HepG2 (cell line): Measurements from ENCODE around the gene SLC15A3. TPM values are rescaled to one million over a fixed set of nuclear protein-coding genes. Genes with fewer than 3 reads are reported as not detected.

Experiments used
- ATAC-seq: fragments of 200-7000 bp; cut with Tn5 transposase; 3 replicates; pipeline ENCODE4 v1.9.1; 2020; ENCODE audit warnings: mild to moderate bottlenecking, moderate library complexity
- BruUV-seq: library from RNA; stranded (reverse); fragments of 400-500 nt; replicated peaks from 2 replicates; lab custom pipeline; 2021; lab: Mats Ljungman, UMichigan
- CTCF ChIA-PET: fragments of 300-600 bp; formaldehyde crosslinking; extraction: SDS; loops from one replicate; lab custom pipeline; 2021; ENCODE audit warnings: low total read pairs, inconsistent platforms, low intra/inter-chr PET ratio; lab: Yijun Ruan, JAX
- POLR2A ChIA-PET: fragments of 350-600 bp; sonication (Branson Sonifier 250); formaldehyde crosslinking; loops from one replicate; lab custom pipeline; 2020; ENCODE audit warnings: antibody characterized with exemption, inconsistent platforms; lab: Yijun Ruan, JAX
- DNase-seq: peaks from one replicate; pipeline ENCODE4 v3.0.0-alpha.2; 2015; ENCODE audit warnings: low spot score
- FAIRE-seq: peaks from 3 replicates; lab custom pipeline; 2011; peaks lifted over from hg19 to GRCh38; lab: Jason Lieb, UNC
- H2AFZ ChIP-seq: one replicate; pipeline ENCODE4 v1.6.1; 2011; ENCODE audit warnings: low read length, inconsistent platforms
- H3K27ac ChIP-seq: fragments of 300-600 bp; 3 replicates; pipeline ENCODE4 v1.8.0; 2011; ENCODE audit warnings: mixed run types, mild to moderate bottlenecking, mixed read lengths, low read length, inconsistent platforms; ENCODE audit not compliant: insufficient read depth; ENCODE audit errors: extremely low read length
- H3K27me3 ChIP-seq, 2 experiments: fragments of 200-600 bp in 1 of 2; 2 replicates in 1 of 2; 3 replicates in 1 of 2; pipeline versions ENCODE4 v1.6.0 to v1.8.0; 2011; ENCODE audit warnings: low read length in 2 of 2, mild to moderate bottlenecking in 2 of 2, moderate library complexity in 2 of 2, inconsistent platforms in 1 of 2; ENCODE audit not compliant: insufficient read depth in 2 of 2, control insufficient read depth in 1 of 2
- H3K36me3 ChIP-seq, 2 experiments: fragments of 200-600 bp in 1 of 2; replicated peaks in 1 of 2; 2 replicates in 1 of 2; 3 replicates in 1 of 2; pipeline versions ENCODE4 v1.5.1 to v1.8.0; 2011; ENCODE audit warnings: low read length in 2 of 2, inconsistent platforms in 1 of 2; ENCODE audit not compliant: insufficient read depth in 2 of 2, control insufficient read depth in 1 of 2
- H3K4me1 ChIP-seq: 2 replicates; pipeline ENCODE4 v1.5.1; 2012; ENCODE audit warnings: low read length, inconsistent platforms; ENCODE audit not compliant: insufficient read depth
- H3K4me2 ChIP-seq: 2 replicates; pipeline ENCODE4 v1.6.0; 2011; ENCODE audit warnings: low read depth, low read length, inconsistent platforms
- H3K4me3 ChIP-seq, 3 experiments: fragments of 200-600 bp in 1 of 3; sonication (generic), shearing (Covaris generic) in 1 of 3; replicated peaks in 1 of 3; 2 replicates each; pipeline ENCODE4 v1.5.1; 2011 to 2016; ENCODE audit warnings: low read length in 3 of 3, inconsistent platforms in 2 of 3, low read depth in 2 of 3, mild to moderate bottlenecking in 2 of 3, control low read depth in 1 of 3, mixed read lengths in 1 of 3; ENCODE audit not compliant: insufficient read depth in 1 of 3
- H3K79me2 ChIP-seq: one replicate; pipeline ENCODE4 v1.6.1; 2011; ENCODE audit warnings: low read length, inconsistent platforms; ENCODE audit not compliant: insufficient read depth
- H3K9ac ChIP-seq: 2 replicates; pipeline ENCODE4 v1.6.0; 2011; ENCODE audit warnings: mild to moderate bottlenecking, low read depth, low read length, inconsistent platforms; ENCODE audit not compliant: insufficient read depth
- H3K9me3 ChIP-seq: 2 replicates; pipeline ENCODE4 v1.5.1; 2012; ENCODE audit warnings: mild to moderate bottlenecking, low read length
- H4K20me1 ChIP-seq: 2 replicates; pipeline ENCODE4 v1.6.0; 2011; ENCODE audit warnings: inconsistent platforms, mild to moderate bottlenecking, low read length, moderate library complexity; ENCODE audit not compliant: insufficient read depth
- ATAD3A ChIP-seq: sonication (generic); formaldehyde crosslinking; IDR thresholded peaks from 2 replicates; pipeline ENCODE4 v1.4.0; 2020; ENCODE audit warnings: missing genetic modification reagents
- ATF1 ChIP-seq: IDR thresholded peaks from 2 replicates; pipeline ENCODE4 v1.6.1; 2016; ENCODE audit warnings: mild to moderate bottlenecking, control low read depth
- BCLAF1 ChIP-seq: fragments of 450-650 bp; IDR thresholded peaks from 2 replicates; pipeline ENCODE4 v1.6.1; 2017; ENCODE audit warnings: mild to moderate bottlenecking
- GATAD1 ChIP-seq: IDR thresholded peaks from 2 replicates; pipeline ENCODE4 v1.6.1; 2016; ENCODE audit warnings: missing genetic modification reagents, missing compliant biosample characterization
- GZF1 ChIP-seq: sonication (generic); formaldehyde crosslinking; IDR thresholded peaks from 2 replicates; pipeline ENCODE4 v1.5.1; 2020; ENCODE audit warnings: mild to moderate bottlenecking, missing genetic modification reagents
- HOXD1 ChIP-seq: sonication (generic); formaldehyde crosslinking; IDR thresholded peaks from 2 replicates; pipeline ENCODE4 v1.5.0; 2020; ENCODE audit warnings: missing genetic modification reagents
- PHF20 ChIP-seq: sonication (generic); formaldehyde crosslinking; IDR thresholded peaks from 2 replicates; pipeline ENCODE4 v1.5.0; 2020; ENCODE audit warnings: mild to moderate bottlenecking, missing genetic modification reagents
- RERE ChIP-seq: IDR thresholded peaks from 2 replicates; pipeline ENCODE4 v1.6.1; 2016; ENCODE audit warnings: low read depth, missing genetic modification reagents, missing compliant biosample characterization
- SP5 ChIP-seq: IDR thresholded peaks from 2 replicates; pipeline ENCODE4 v1.6.1; 2016; ENCODE audit warnings: low read depth, borderline replicate concordance
- STAT5B ChIP-seq: sonication (generic); formaldehyde crosslinking; IDR thresholded peaks from 2 replicates; pipeline ENCODE4 v1.4.0; 2020; ENCODE audit warnings: missing genetic modification reagents
- ZNF17 ChIP-seq: sonication (generic); formaldehyde crosslinking; IDR thresholded peaks from 2 replicates; pipeline ENCODE4 v1.5.0; 2020; ENCODE audit warnings: mild to moderate bottlenecking, missing genetic modification reagents
- WGBS: methylation state at CpG from one replicate; pipeline ENCODE4 v1.1.6; 2017; ENCODE audit warnings: low lambda C conversion rate; 5-methylcytosine and 5-hydroxymethylcytosine counted together
- in situ Hi-C: cut with HindIII; loops from 2 replicates; pipeline ENCODE4 v1.10.0; 2017; ENCODE audit warnings: low pct_unique_long_range_greater_than_20kb; ENCODE audit not compliant: extremely low pct_ligation_motif_present
- intact Hi-C: fragments of 100-400 bp; cut with micrococcal nuclease; formaldehyde crosslinking; loops from one replicate; pipeline ENCODE4 v1.10.0; 2022; ENCODE audit not compliant: unreplicated experiment
- polyA plus RNA-seq, 8 experiments: library from polyadenylated mRNA; depleted of rRNA in 3 of 8; stranded (reverse) in 7 of 8; unstranded in 1 of 8; fragments of >200 nt; fragmentation: Illumina TruSeq in 4 of 8; extraction: Trizol in 4 of 8; gene quantifications; 2 replicates each; pipeline versions ENCODE4 v1.2.1 to v1.2.3, GENCODE V29; 2011 to 2016; ENCODE audit warnings: low read depth in 4 of 8, missing spikeins in 1 of 8, mixed read lengths in 1 of 8; ENCODE audit not compliant: insufficient read depth in 1 of 8
- total RNA-seq, 5 experiments: library from RNA; depleted of rRNA; stranded (reverse); fragments of >200 nt; fragmentation: Illumina TruSeq; extraction: Trizol; gene quantifications; 2 replicates each; pipeline ENCODE4 v1.2.3, GENCODE V29; 2016; ENCODE audit warnings: low read depth in 1 of 5

Gene SLC15A3
- total and polyA plus RNA-seq, 2 of the 13 experiments (the other 11 are each of a cell fraction or from before 2014, with no cell fraction given) = 0.45 to 0.77 TPM

- intact Hi-C loops = no loop called here
- Histone ChIP-seq H3K4me2 (no peak overlapping the region), H2AFZ (no peak overlapping the region), H3K4me3 (no peak overlapping the region), H3K9me3 (no peaks in the 10 kb centered on the region), H3K79me2 (no peaks in the 10 kb centered on the region), H3K36me3 (peaks cover 2 to 3% of the 10 kb centered on the region in 2 experiments; a peak in 3 of 5 replicates), H3K9ac (no peak overlapping the region), H3K27ac (no peak overlapping the region), H3K27me3 (no peaks in the 10 kb centered on the region; a peak in 1 of 5 replicates), H4K20me1 (no peaks in the 10 kb centered on the region), H3K4me1 (no peaks in the 10 kb centered on the region)
- no peak for FAIRE-seq
- in situ Hi-C loops = no loop called here
- no peak for ATAC-seq
- no peak for DNase-seq
- CTCF ChIA-PET = no interaction called here
- no TSS peak for BruUV-seq
- POLR2A ChIA-PET = no interaction called here
- WGBS = 95% methylated on average over 13 of the region's 27 CpGs
- TF ChIP-seq STAT5B (CRISPR knock-in tag) = no peak
- TF ChIP-seq PHF20 (CRISPR knock-in tag) = no peak
- no peak for TF ChIP-seq GZF1 (CRISPR knock-in tag)
- no peak for TF ChIP-seq SP5
- TF ChIP-seq ZNF17 (CRISPR knock-in tag) = no peak
- no peak for TF ChIP-seq ATF1 (CRISPR knock-in tag)
- no peak for TF ChIP-seq RERE (CRISPR knock-in tag)
- TF ChIP-seq BCLAF1 = no peak
- no peak for TF ChIP-seq GATAD1 (CRISPR knock-in tag)
- TF ChIP-seq ATAD3A = no peak
- TF ChIP-seq HOXD1 (CRISPR knock-in tag) = no peak
These were observed 16.1 kb downstream of the SLC15A3 start for GRCh38 chr11:60935676-60936442.
